Karpas-422 (cell line): ENCODE measurements around the gene ZBTB34. TPM values are rescaled to one million over a fixed set of nuclear protein-coding genes. Genes with fewer than 3 reads are reported as not detected.

Experiments
- DNase-seq: peaks from one replicate; pipeline ENCODE4 v3.0.0-alpha.2; 2015
- H2AFZ ChIP-seq: fragments of 200-600 bp; sonication (generic); 2 replicates; pipeline ENCODE4 v1.6.1; 2014; ENCODE audit warnings: antibody characterized with exemption, low read length, mixed read lengths
- H3K27ac ChIP-seq: fragments of 200-600 bp; sonication (generic); 2 replicates; pipeline ENCODE4 v1.5.1; 2014; ENCODE audit warnings: mild to moderate bottlenecking, low read length, moderate library complexity
- H3K27me3 ChIP-seq: fragments of 200-600 bp; sonication (generic); 2 replicates; pipeline ENCODE4 v1.6.1; 2014; ENCODE audit warnings: low read length, mixed read lengths
- H3K36me3 ChIP-seq: fragments of 200-600 bp; sonication (generic); 2 replicates; pipeline ENCODE4 v1.6.1; 2014; ENCODE audit warnings: low read length, mixed read lengths; ENCODE audit not compliant: insufficient read depth
- H3K4me1 ChIP-seq: fragments of 200-600 bp; sonication (generic); 2 replicates; pipeline ENCODE4 v1.6.1; 2014; ENCODE audit warnings: mild to moderate bottlenecking, low read length, mixed read lengths
- H3K4me2 ChIP-seq: fragments of 200-600 bp; sonication (generic); 2 replicates; pipeline ENCODE4 v1.6.1; 2014; ENCODE audit warnings: low read length, low read depth, mild to moderate bottlenecking; ENCODE audit not compliant: poor library complexity, severe bottlenecking
- H3K4me3 ChIP-seq: fragments of 200-600 bp; sonication (generic); 2 replicates; pipeline ENCODE4 v1.5.1; 2014; ENCODE audit warnings: mild to moderate bottlenecking, antibody characterized with exemption, low read length, mixed read lengths
- H3K79me2 ChIP-seq: fragments of 200-600 bp; sonication (generic); 2 replicates; pipeline ENCODE4 v1.6.1; 2014; ENCODE audit warnings: mild to moderate bottlenecking, low read length, mixed read lengths
- H3K9ac ChIP-seq: fragments of 200-600 bp; sonication (generic); 2 replicates; pipeline ENCODE4 v1.6.0; 2014; ENCODE audit warnings: low read length
- H3K9me2 ChIP-seq: fragments of 200-600 bp; sonication (generic), shearing (Covaris generic); replicated peaks from 2 replicates; pipeline ENCODE4 v1.6.0; 2014; ENCODE audit warnings: mild to moderate bottlenecking, low read length, moderate library complexity; ENCODE audit not compliant: insufficient read depth
- H3K9me3 ChIP-seq: fragments of 300-700, 200-600 bp; sonication (generic); 2 replicates; pipeline ENCODE4 v1.6.1; 2014; ENCODE audit warnings: low read length, mixed read lengths
- H4K20me1 ChIP-seq: fragments of 200-600 bp; sonication (generic); 2 replicates; pipeline ENCODE4 v1.6.1; 2014; ENCODE audit warnings: mild to moderate bottlenecking, antibody characterized with exemption, low read length, low read depth; ENCODE audit not compliant: insufficient read depth
- total RNA-seq: library from RNA; depleted of rRNA; stranded (reverse); fragments of >200 nt; shearing (Covaris generic); gene quantifications from 2 replicates; pipeline ENCODE4 v1.2.3, GENCODE V29; 2014; ENCODE audit warnings: low replicate concordance

ZBTB34 gene
- total RNA-seq, 1 experiment from 2014 or later: 8.1 TPM

GRCh38 chr9:126875756-126876510 is 15.5 kb downstream of the ZBTB34 start:
- no peak overlapping the region for H3K4me2 ChIP-seq
- H3K27ac ChIP-seq: no peak overlapping the region
- H3K36me3 ChIP-seq: no peaks in the 10 kb centered on the region
- no peaks in the 10 kb centered on the region for H3K27me3 ChIP-seq
- H2AFZ ChIP-seq: no peak overlapping the region
- no peaks in the 10 kb centered on the region for H3K9me3 ChIP-seq
- no peak overlapping the region for H3K9ac ChIP-seq
- no peaks in the 10 kb centered on the region for H3K9me2 ChIP-seq
- no peak for DNase-seq
- H3K4me3 ChIP-seq: no peak overlapping the region
- H3K4me1 ChIP-seq: peaks cover 13% of the 10 kb centered on the region
- peaks cover 25% of the 10 kb centered on the region; the same call in 1 of the 2 replicates for H3K79me2 ChIP-seq
- H4K20me1 ChIP-seq: 0 out of 2 replicates have a peak, but pooled peaks cover 6% of the 10 kb centered on the region

GRCh38 chr9:126876531-126876930 is 16.1 kb downstream of the ZBTB34 start:
- no peaks in the 10 kb centered on the region for H3K9me3 ChIP-seq
- H3K9me2 ChIP-seq: no peaks in the 10 kb centered on the region
- H3K4me1 ChIP-seq: peaks cover 13% of the 10 kb centered on the region
- H2AFZ ChIP-seq: no peak overlapping the region
- H3K79me2 ChIP-seq: peaks cover 25% of the 10 kb centered on the region; the same call in 1 of the 2 replicates
- no peak overlapping the region for H3K4me2 ChIP-seq
- no peak overlapping the region for H3K4me3 ChIP-seq
- no peak overlapping the region for H3K27ac ChIP-seq
- no peaks in the 10 kb centered on the region for H3K36me3 ChIP-seq
- H3K9ac ChIP-seq: no peak overlapping the region
- H4K20me1 ChIP-seq: 0 out of 2 replicates have a peak, but pooled peaks cover 6% of the 10 kb centered on the region
- no peaks in the 10 kb centered on the region for H3K27me3 ChIP-seq
- no peak for DNase-seq

- H3K36me3 ChIP-seq: no peaks in the 10 kb centered on the region
- no peaks in the 10 kb centered on the region for H3K9me2 ChIP-seq
- H3K9ac ChIP-seq: no peak overlapping the region
- no peak overlapping the region for H3K4me2 ChIP-seq
- H3K79me2 ChIP-seq: peaks cover 25% of the 10 kb centered on the region; the same call in 1 of the 2 replicates
- DNase-seq: no peak
- peaks cover 8% of the 10 kb centered on the region; the same call in 1 of the 2 replicates for H4K20me1 ChIP-seq
- no peaks in the 10 kb centered on the region for H3K9me3 ChIP-seq
- H3K4me1 ChIP-seq: peaks cover 13% of the 10 kb centered on the region
- H3K27me3 ChIP-seq: no peaks in the 10 kb centered on the region
- no peak overlapping the region for H3K4me3 ChIP-seq
- H3K27ac ChIP-seq: no peak overlapping the region
- H2AFZ ChIP-seq: no peak overlapping the region
These were observed 17.0 kb downstream of the ZBTB34 start for GRCh38 chr9:126877418-126877817.

GRCh38 chr9:126879288-126879687 is 18.8 kb downstream of the ZBTB34 start:
- Histone ChIP-seq H3K4me3 (no peak overlapping the region), H3K27ac (no peak overlapping the region), H3K79me2 (peaks cover 25% of the 10 kb centered on the region; the same call in 1 of the 2 replicates), H3K4me2 (no peak overlapping the region), H3K36me3 (no peaks in the 10 kb centered on the region), H3K9me2 (no peaks in the 10 kb centered on the region), H2AFZ (no peak overlapping the region), H3K27me3 (no peaks in the 10 kb centered on the region), H3K9me3 (no peaks in the 10 kb centered on the region), H3K9ac (no peak overlapping the region), H4K20me1 (peaks cover 10% of the 10 kb centered on the region; the same call in 1 of the 2 replicates), H3K4me1 (peaks cover 11% of the 10 kb centered on the region)
- DNase-seq: no peak

GRCh38 chr9:126880226-126880946 is 19.9 kb downstream of the ZBTB34 start:
- no peak for DNase-seq
- Histone ChIP-seq H3K4me3 (no peak overlapping the region), H3K27ac (no peak overlapping the region), H3K27me3 (no peaks in the 10 kb centered on the region), H2AFZ (no peak overlapping the region), H3K36me3 (no peaks in the 10 kb centered on the region), H3K4me2 (no peak overlapping the region), H3K79me2 (peaks cover 17% of the 10 kb centered on the region; the same call in 1 of the 2 replicates), H3K9me2 (no peaks in the 10 kb centered on the region), H3K9me3 (no peaks in the 10 kb centered on the region), H3K9ac (no peak overlapping the region), H3K4me1 (peaks cover 4% of the 10 kb centered on the region), H4K20me1 (peaks cover 4% of the 10 kb centered on the region; the same call in 1 of the 2 replicates)

GRCh38 chr9:126880947-126881332 is 20.5 kb downstream of the ZBTB34 start:
- H2AFZ ChIP-seq: no peak overlapping the region
- no peak for DNase-seq
- peaks cover 4% of the 10 kb centered on the region; the same call in 1 of the 2 replicates for H4K20me1 ChIP-seq
- H3K27me3 ChIP-seq: no peaks in the 10 kb centered on the region
- H3K4me1 ChIP-seq: no peaks in the 10 kb centered on the region
- no peak overlapping the region for H3K9ac ChIP-seq
- no peak overlapping the region for H3K27ac ChIP-seq
- no peak overlapping the region for H3K4me3 ChIP-seq
- H3K9me2 ChIP-seq: no peaks in the 10 kb centered on the region
- no peaks in the 10 kb centered on the region for H3K9me3 ChIP-seq
- no peaks in the 10 kb centered on the region for H3K36me3 ChIP-seq
- peaks cover 12% of the 10 kb centered on the region; the same call in 1 of the 2 replicates for H3K79me2 ChIP-seq
- H3K4me2 ChIP-seq: no peak overlapping the region

GRCh38 chr9:126882746-126883145 is 22.3 kb downstream of the ZBTB34 start:
- Histone ChIP-seq H2AFZ (no peak overlapping the region), H3K9me3 (no peaks in the 10 kb centered on the region), H3K9me2 (no peaks in the 10 kb centered on the region), H4K20me1 (peaks cover 4% of the 10 kb centered on the region; the same call in 1 of the 2 replicates), H3K4me2 (no peak overlapping the region), H3K27ac (no peak overlapping the region), H3K4me1 (no peaks in the 10 kb centered on the region), H3K36me3 (no peaks in the 10 kb centered on the region), H3K4me3 (no peak overlapping the region), H3K9ac (no peak overlapping the region), H3K27me3 (no peaks in the 10 kb centered on the region), H3K79me2 (no peaks in the 10 kb centered on the region)
- DNase-seq: no peak

GRCh38 chr9:126883636-126884035 is 23.2 kb downstream of the ZBTB34 start:
- H3K4me3 ChIP-seq: no peak overlapping the region
- H3K27me3 ChIP-seq: no peaks in the 10 kb centered on the region
- no peak overlapping the region for H3K27ac ChIP-seq
- H2AFZ ChIP-seq: no peak overlapping the region
- H3K79me2 ChIP-seq: no peaks in the 10 kb centered on the region
- no peaks in the 10 kb centered on the region for H3K4me1 ChIP-seq
- H3K36me3 ChIP-seq: no peaks in the 10 kb centered on the region
- no peaks in the 10 kb centered on the region for H3K9me2 ChIP-seq
- H4K20me1 ChIP-seq: peaks cover 4% of the 10 kb centered on the region; the same call in 1 of the 2 replicates
- H3K9me3 ChIP-seq: no peaks in the 10 kb centered on the region
- no peak overlapping the region for H3K4me2 ChIP-seq
- H3K9ac ChIP-seq: no peak overlapping the region
- DNase-seq: no peak
